Smooth muscle cell (in vitro differentiated cells): ENCODE measurements around the gene ARHGEF10L. TPM values are rescaled to one million over a fixed set of nuclear protein-coding genes. Genes with fewer than 3 reads are reported as not detected.
A peak's percentile ranks its signal among the peaks of the same experiment; 100 is the strongest.
"Not testable (repeated sequence)": the region's sequence is repeated elsewhere in the genome, so short reads cannot be mapped to it uniquely, and the experiment has no call there.

Source experiments
- DNase-seq: peaks from one replicate; lab custom pipeline; 2025; ENCODE audit not compliant: unreplicated experiment; lab: John Stamatoyannopoulos, UW
- H2AFZ ChIP-seq: fragments of 200-600 bp; sonication (generic); 2 replicates; pipeline ENCODE4 v1.6.0; 2016; ENCODE audit warnings: antibody characterized with exemption, low read depth, mild to moderate bottlenecking
- H3F3A ChIP-seq: fragments of 200-600 bp; sonication (generic); 2 replicates; pipeline ENCODE4 v1.6.0; 2017; ENCODE audit warnings: antibody characterized with exemption, low read depth
- H3K27ac ChIP-seq: fragments of 200-600 bp; sonication (generic); 2 replicates; pipeline ENCODE4 v1.5.1; 2016; ENCODE audit warnings: low read depth, mild to moderate bottlenecking
- H3K27me3 ChIP-seq: fragments of 200-600 bp; sonication (generic); 2 replicates; pipeline ENCODE4 v1.6.1; 2016; ENCODE audit warnings: low read depth, mild to moderate bottlenecking
- H3K36me3 ChIP-seq: fragments of 200-600 bp; sonication (generic); 2 replicates; pipeline ENCODE4 v1.5.1; 2016; ENCODE audit warnings: low read depth
- H3K4me1 ChIP-seq: fragments of 200-600 bp; sonication (generic); 2 replicates; pipeline ENCODE4 v1.5.1; 2016; ENCODE audit warnings: low read depth
- H3K4me2 ChIP-seq: fragments of 200-600 bp; sonication (generic); 2 replicates; pipeline ENCODE4 v1.6.0; 2016; ENCODE audit warnings: mild to moderate bottlenecking
- H3K4me3 ChIP-seq: fragments of 200-600 bp; sonication (generic); 2 replicates; pipeline ENCODE4 v1.5.1; 2016; ENCODE audit warnings: mild to moderate bottlenecking
- H3K79me2 ChIP-seq: fragments of 200-600 bp; sonication (generic); 2 replicates; pipeline ENCODE4 v1.6.0; 2016; ENCODE audit warnings: low read depth, mild to moderate bottlenecking
- H3K9ac ChIP-seq: fragments of 200-600 bp; sonication (generic); 2 replicates; pipeline ENCODE4 v1.6.0; 2016; ENCODE audit warnings: low read depth
- H3K9me3 ChIP-seq: fragments of 200-600 bp; sonication (generic); replicated peaks from 2 replicates; pipeline ENCODE4 v1.5.1; 2016; ENCODE audit warnings: low read depth
- H4K20me1 ChIP-seq: fragments of 200-600 bp; sonication (generic); 2 replicates; pipeline ENCODE4 v1.6.0; 2016; ENCODE audit warnings: low read depth
- CTCF ChIP-seq: fragments of 200-600 bp; sonication (generic); IDR thresholded peaks from 2 replicates; pipeline ENCODE4 v1.5.1; 2017; ENCODE audit warnings: borderline replicate concordance, mild to moderate bottlenecking, antibody characterized with exemption; ENCODE audit not compliant: insufficient read depth, poor library complexity, severe bottlenecking
- WGBS: methylation state at CpG from one replicate; pipeline ENCODE4 v1.1.7; 2016; ENCODE audit warnings: low lambda C conversion rate; 5-methylcytosine and 5-hydroxymethylcytosine counted together
- polyA plus RNA-seq: library from polyadenylated mRNA; unstranded; fragments of >200 nt; fragmentation: Nextera tagmentation; extraction: Ambion mirVana; gene quantifications from 2 replicates; pipeline ENCODE4 v1.2.1, GENCODE V29; 2016
- total RNA-seq: library from RNA; depleted of rRNA; stranded (reverse); fragments of >200 nt; gene quantifications from 2 replicates; pipeline ENCODE4 v1.2.3, GENCODE V29; 2014

Gene ARHGEF10L
- total and polyA plus RNA-seq, 2 experiments from 2014 or later = 6.6 to 13.7 TPM

- DNase-seq = no peak
- no peak overlapping the region for H3K4me3 ChIP-seq
- 94% methylated on average over 8 of the region's 8 CpGs for WGBS
- H3K9ac ChIP-seq = no peak overlapping the region
- no peaks in the 10 kb centered on the region for H3K4me1 ChIP-seq
- TF ChIP-seq CTCF = no peak
- no peaks in the 10 kb centered on the region for H3K79me2 ChIP-seq
- no peaks in the 10 kb centered on the region for H3K36me3 ChIP-seq
- H3K9me3 ChIP-seq = no peaks in the 10 kb centered on the region
- H3K4me2 ChIP-seq = no peak overlapping the region
- H3F3A ChIP-seq = no peaks in the 10 kb centered on the region
- H3K27me3 ChIP-seq = no peaks in the 10 kb centered on the region
- no peak overlapping the region for H2AFZ ChIP-seq
- no peaks in the 10 kb centered on the region for H4K20me1 ChIP-seq
- no peak overlapping the region for H3K27ac ChIP-seq
Measured at GRCh38 chr1:17624611-17625233, 85.2 kb downstream of the ARHGEF10L start.

GRCh38 chr1:17627239-17628052, 87.9 kb downstream of the ARHGEF10L start:
- DNase-seq = no peak
- no peak overlapping the region for H2AFZ ChIP-seq
- no peak overlapping the region for H3K27ac ChIP-seq
- no peak overlapping the region for H3K9ac ChIP-seq
- no peak overlapping the region for H3K4me2 ChIP-seq
- no peak for TF ChIP-seq CTCF
- no peaks in the 10 kb centered on the region for H3F3A ChIP-seq
- 97% methylated on average over 13 of the region's 16 CpGs for WGBS
- H3K4me3 ChIP-seq = no peak overlapping the region
- no peaks in the 10 kb centered on the region for H3K36me3 ChIP-seq
- no peaks in the 10 kb centered on the region for H3K9me3 ChIP-seq
- no peaks in the 10 kb centered on the region for H3K27me3 ChIP-seq
- no peaks in the 10 kb centered on the region for H4K20me1 ChIP-seq
- no peaks in the 10 kb centered on the region for H3K4me1 ChIP-seq
- no peaks in the 10 kb centered on the region for H3K79me2 ChIP-seq

- not testable (repeated sequence) for H3K4me1 ChIP-seq, DNase-seq, H3K4me3 ChIP-seq, H3K9me3 ChIP-seq, H3K79me2 ChIP-seq, H3K9ac ChIP-seq, H3K27me3 ChIP-seq, H3K27ac ChIP-seq, H3K4me2 ChIP-seq, H2AFZ ChIP-seq, H3F3A ChIP-seq, H3K36me3 ChIP-seq, H4K20me1 ChIP-seq
- WGBS = 94% methylated on average over 5 of the region's 5 CpGs
Measured at GRCh38 chr1:17629046-17629445, 89.5 kb downstream of the ARHGEF10L start.

GRCh38 chr1:17629460-17629859, 90.0 kb downstream of the ARHGEF10L start:
- Histone ChIP-seq H3K4me3 (no peak overlapping the region), H3K79me2 (no peaks in the 10 kb centered on the region), H3K4me2 (no peak overlapping the region), H3K4me1 (no peaks in the 10 kb centered on the region), H3K27me3 (no peaks in the 10 kb centered on the region), H3K27ac (no peak overlapping the region), H4K20me1 (no peaks in the 10 kb centered on the region), H2AFZ (no peak overlapping the region), H3K36me3 (no peaks in the 10 kb centered on the region), H3F3A (no peaks in the 10 kb centered on the region), H3K9me3 (no peaks in the 10 kb centered on the region), H3K9ac (no peak overlapping the region)
- DNase-seq = no peak
- WGBS = 91% methylated on average over 10 of the region's 11 CpGs
- peak; percentile 38 for TF ChIP-seq CTCF
